GM18861 (cell line): ENCODE results near the gene STX18.
"Not testable (repeated sequence)": the region's sequence is repeated elsewhere in the genome, so short reads cannot be mapped to it uniquely, and the experiment has no call there.

Source experiments
- ATAC-seq: cut with Tn5 transposase; IDR thresholded peaks from one replicate; pipeline ENCODE4 v1.9.1; 2021; ENCODE audit not compliant: unreplicated experiment

STX18 gene

DNA sequence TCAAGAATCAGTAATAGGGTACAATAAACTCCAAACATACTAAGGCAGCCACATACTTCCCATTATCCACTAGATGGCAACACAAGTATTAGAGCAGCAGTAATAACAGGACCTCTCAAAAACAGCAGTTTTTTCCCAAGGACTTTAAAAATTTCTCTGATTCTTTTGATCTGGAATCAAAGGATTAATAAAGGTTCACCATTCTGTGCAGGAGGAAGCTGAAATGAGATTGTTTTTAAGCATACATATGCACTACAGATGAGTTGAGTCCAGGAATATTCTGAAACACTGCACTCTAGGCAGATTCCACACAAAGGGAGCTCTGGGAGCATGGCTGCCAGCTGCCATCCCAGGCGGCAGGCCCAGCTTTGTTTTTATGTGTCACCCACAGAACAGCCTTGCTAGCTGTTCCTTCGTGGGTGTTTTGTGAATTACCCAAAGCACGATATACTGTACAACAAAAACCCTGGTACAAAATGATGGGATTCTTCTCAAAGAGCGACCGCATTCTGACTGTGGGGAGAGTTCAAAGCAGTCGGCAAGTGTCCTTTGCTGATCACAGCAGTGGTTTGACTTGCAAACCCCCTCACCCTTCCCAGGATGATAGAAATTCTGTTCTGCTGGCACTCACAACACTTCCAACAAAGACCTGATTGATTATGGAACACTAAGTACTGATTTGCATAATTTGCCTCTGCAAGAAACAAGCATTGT lies 61.0 kb downstream of the STX18 start:
- no peak for ATAC-seq

DNA sequence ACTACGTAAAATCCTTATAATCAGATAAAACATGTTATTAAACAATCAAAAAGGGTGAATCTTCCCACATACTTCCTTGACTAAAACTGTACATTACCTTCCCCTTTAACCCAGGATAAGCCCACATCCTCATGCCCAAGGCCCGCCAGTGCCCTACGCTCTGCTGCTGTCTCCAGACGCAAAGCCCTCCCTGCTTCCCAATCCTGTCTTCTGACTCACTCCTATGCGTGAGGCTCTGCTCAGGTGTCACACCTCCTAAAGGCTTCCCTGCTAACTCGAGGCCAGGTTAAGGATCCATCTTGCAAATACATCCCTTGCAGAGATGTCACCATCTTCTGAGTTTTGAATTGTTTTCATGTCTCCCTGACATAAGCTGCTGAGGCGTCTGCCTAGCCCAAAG lies 61.6 kb downstream of the STX18 start:
- ATAC-seq: no peak

DNA sequence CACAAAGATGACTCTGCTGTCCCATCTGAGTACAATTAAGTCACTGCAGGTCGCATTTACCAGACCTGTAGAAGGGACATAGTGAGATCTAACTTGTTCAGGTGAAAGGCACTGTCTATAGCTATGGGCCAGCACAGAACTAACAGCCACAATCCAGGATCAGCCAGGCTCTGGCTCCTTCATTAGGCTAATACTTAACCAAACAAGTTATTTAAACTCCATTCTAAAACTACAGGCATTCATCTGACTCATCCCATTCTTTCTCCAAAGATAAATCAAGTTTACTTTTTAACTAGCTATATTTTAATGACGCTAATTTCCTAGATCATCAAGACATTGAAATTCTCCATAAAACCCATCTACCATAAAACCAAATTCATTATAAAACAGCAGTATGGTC lies 62.5 kb downstream of the STX18 start:
- no peak for ATAC-seq

DNA sequence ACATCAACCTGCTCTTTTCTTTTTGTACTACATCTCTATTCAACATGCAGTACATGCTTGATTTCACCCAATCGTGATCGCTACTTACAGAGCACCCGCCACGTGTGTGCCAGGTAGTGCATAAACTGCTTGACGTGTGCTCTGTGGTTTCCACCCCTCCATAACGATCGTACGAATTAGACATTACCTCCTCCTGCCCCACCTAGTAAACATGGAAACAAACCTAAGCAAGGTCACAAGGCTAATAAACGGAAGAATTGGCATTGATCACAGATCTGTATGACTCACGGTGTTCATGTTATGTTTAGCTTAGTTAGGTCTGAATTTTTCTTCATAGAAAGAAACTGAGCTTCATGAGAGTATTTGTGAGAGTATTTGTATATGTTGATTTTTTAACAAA lies 64.1 kb downstream of the STX18 start:
- no peak for ATAC-seq

DNA sequence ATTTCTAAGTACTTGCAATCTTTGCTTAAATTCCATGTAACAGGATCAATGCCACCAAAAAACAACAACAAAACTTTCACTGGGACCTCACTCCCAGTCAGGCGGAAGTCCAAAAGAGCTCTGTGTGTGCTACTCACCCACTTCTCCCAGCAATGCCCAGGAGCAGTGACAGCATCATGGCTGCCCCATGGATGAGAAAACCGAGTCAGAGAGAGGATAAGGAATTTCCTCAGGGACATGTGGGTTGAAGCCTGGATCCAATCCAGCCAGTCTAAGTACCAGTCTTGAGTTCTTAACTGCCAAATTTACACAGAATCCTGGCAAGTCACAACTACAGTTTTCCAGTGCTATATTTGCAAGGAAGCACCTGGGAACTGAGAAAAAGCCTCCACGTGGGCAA lies 64.5 kb downstream of the STX18 start:
- no peak for ATAC-seq

DNA sequence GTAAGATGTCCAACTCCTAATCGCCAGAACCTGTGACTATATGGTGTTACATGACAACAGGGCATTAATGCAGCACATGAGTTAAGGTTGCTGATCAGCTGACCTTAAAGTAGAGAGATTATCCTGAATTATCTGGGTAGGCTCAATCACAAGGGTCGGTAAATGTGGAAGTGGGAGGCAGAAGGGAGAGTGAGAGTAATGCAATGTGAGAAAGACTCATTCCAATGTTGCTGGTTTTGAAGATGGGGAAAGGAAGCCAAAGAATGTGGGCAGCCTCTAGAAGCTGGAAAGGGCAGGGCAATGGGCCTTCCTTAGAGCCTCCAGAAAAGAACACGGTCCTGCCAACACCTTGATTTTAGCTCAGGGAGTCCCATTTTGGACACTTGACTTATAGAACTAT lies 67.4 kb downstream of the STX18 start:
- no peak for ATAC-seq

DNA sequence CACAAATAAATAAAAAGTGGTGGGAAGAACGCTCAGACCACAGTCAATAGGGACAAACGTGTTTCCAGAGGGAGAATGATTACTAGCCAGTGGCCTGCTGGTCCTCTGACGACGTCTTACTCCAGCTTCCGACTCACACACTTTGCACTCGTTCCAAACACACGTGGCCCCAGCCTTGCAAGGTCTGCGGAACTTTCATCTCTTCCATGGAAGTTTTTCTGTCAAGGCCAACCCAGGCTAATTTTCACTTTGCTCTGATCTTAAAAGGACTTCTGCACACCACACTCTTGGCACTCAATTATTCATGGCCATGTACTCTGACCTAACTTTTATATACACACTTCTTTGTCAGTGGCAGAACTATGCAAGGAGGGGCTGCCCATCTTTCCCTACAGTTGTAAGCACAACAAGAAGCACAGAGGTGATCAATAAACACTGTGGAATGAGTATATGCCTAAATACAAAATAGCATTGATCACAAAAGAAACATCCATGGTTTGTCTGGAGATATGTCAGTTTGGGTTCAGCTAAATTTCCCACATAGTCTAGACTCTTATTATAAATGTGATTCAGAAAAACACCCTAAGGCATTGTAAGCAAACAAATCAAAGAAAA lies 69.4 kb downstream of the STX18 start:
- ATAC-seq: no peak

DNA sequence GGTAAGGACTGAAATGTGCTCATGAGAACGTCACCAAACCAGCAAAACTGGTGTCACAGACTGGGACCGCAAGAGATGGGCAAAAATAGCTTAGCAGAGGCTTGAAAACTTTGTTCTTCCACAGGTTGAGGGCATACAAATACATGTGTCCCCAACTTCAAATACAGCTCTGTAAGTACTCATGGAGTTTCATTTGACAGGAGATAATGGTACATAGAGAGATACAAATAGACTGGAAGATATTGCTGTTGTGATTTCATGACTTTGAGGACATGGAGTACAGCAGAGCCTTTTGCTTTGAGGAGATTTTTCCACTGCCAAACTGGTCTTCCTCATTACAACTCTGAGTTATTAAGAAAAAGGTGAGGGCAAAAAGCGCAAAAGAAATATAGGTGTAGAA lies 70.7 kb downstream of the STX18 start:
- ATAC-seq: no peak

DNA sequence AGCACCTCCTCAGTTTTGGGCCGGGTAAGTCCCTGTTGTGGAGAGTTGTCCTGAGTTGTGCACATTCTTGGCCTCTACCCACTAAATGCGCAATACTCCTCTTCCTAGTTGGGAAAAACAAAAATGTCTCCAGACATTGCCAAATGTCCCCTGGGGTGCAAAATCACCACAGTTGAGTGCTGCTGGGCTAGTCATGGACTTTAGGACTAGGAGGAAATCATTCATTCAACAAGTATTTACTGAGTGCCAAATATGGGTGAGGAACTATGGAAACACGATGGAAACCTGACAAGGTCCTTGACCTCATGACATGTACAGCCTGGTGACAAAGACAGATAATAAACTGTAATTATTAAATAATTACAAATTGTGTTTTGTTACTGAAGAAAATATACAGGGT lies 71.6 kb downstream of the STX18 start:
- no peak for ATAC-seq

DNA sequence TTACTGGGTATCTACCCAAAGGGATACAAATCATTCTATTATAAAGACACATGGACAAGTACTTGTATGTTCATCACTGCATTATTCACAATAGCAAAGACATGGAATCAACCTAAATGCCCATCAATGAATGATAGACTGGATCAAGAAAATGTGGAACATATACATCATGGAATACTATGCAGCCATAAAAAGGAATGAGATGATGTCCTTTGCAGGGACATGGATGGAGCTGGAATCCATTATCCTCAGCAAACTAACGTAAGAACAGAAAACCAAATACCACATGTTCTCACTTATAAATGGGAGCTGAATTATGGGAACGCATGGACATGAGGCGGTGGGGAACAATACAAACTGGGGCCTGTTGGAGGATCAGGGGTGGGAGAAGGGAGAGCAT lies 76.6 kb downstream of the STX18 start:
- ATAC-seq: not testable (repeated sequence)

DNA sequence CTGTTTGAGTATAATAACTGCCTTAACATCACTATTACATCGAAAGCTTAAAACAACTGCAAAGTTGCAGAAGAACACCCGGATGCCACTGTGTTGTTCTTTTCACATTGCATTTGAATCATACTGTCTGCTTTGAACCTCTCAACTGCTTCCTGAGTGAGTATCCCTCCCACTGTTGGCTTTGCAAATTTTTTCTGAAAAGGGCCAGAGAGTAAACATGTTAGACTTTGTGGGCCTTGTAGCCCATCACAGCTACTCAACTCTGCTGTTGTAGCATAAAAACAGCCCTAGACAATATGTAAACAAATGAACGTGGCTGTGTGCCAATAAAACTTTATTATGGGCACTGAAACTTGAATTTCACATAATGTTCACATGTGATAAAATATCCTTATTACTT lies 78.9 kb downstream of the STX18 start:
- ATAC-seq: no peak

DNA sequence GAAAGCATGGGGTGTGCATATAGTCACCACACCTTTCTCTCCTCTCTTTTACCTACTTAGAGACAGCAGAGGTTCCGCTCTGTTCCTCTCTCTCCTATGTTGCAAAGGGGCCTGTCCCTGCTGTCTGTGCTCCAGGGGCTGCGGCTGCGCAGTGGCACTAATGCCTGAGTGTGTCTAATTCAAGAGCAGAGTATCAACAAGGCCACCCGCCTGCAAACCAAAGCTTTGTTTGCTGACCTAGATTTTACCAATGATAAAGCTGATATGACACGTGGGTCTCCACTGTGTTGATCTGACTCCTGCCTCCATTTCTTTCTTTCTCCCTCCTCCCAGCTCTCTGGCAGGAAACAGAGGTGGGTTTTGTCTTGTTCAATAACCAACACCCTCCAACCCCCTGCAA lies 80.0 kb downstream of the STX18 start:
- no peak for ATAC-seq

DNA sequence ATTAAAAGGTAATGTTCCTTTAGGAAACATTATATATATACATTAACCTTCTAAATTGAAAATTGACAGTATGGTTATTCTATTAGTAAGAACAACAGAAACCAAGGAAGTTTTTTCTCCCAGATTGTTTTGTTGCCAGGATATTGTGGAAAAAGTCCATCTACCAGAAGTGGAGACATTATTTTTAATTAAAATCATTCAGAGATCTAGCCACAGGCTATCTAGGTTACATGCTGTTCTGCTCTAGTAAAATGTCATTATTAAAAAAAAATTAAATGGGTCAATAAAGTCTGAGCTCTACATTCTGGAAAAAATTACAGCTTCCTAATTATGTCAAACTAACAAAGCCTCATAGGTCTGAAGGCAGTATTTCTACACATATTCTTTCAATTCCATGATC lies 80.7 kb downstream of the STX18 start:
- ATAC-seq: no peak

DNA sequence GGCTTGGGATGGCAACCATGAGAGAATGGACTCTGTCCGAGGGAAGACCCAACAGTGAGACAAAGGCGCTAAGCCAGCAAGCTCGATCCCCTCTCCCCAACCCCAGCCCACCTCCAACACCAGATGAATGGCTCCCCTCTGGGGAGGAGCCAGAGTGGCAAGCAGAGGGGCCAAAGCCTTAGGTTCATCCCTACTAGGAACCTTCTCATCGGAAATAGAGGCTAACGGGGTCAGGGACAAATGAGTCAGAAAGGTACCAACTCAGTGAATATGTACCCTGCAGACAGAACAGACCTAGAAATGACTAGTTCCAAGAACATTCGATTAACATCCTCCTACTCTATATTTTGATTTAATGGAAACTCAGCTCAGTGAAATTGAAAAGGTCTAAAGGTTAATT lies 81.1 kb downstream of the STX18 start:
- no peak for ATAC-seq

DNA sequence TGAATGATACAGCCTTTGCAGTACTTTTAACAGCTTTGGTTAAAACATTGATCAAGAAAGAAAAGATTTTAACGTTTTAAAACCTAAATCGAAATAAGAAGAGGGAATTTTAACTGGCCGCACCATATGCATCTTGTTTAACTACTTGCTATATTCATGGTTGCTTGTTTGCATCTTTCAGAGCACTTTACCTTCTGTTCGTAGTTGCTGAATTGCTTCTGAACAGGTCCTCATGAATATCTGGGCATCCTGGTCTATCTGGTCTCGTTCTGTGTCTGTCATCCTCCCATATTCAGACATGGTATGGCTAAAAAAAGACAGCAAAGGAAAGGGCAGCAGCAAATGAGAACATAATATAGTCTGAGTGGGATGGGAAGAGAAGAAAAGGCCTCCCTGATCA lies 82.7 kb downstream of the STX18 start:
- no peak for ATAC-seq

DNA sequence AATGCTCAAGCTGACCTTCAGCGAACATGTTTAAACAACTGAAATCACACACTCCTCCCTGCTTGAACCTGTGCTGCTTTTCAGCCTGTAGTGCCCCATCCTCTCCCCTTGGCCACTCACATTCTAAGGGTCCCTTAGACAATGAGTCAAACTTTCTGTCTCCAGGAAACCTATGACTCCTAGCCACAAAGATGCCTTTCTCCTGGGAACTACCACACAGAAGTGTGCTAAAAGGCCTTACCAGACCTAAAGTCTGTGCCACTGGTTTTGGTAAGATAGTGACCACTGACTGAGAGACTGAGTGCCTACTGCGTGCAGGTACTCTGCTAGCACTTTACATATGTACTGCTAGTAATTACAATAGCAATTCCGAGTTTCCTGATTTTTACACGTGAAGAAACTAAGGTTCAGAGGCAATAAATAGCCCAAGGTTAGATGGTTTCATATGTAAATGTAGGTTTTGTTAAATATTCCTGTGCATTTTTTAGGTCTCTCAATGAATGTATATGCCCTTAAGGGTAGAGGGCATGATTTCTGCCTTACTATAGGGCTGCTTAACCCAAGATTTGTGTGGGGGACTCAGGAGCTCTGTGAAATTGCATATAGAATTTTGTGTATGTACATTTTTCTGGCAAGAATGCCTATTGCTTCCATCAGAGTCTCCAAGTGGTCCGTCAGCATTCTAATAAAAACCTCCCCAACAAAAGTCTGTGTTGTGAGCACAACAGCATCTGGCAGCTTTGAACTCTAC lies 83.9 kb downstream of the STX18 start:
- no peak for ATAC-seq

DNA sequence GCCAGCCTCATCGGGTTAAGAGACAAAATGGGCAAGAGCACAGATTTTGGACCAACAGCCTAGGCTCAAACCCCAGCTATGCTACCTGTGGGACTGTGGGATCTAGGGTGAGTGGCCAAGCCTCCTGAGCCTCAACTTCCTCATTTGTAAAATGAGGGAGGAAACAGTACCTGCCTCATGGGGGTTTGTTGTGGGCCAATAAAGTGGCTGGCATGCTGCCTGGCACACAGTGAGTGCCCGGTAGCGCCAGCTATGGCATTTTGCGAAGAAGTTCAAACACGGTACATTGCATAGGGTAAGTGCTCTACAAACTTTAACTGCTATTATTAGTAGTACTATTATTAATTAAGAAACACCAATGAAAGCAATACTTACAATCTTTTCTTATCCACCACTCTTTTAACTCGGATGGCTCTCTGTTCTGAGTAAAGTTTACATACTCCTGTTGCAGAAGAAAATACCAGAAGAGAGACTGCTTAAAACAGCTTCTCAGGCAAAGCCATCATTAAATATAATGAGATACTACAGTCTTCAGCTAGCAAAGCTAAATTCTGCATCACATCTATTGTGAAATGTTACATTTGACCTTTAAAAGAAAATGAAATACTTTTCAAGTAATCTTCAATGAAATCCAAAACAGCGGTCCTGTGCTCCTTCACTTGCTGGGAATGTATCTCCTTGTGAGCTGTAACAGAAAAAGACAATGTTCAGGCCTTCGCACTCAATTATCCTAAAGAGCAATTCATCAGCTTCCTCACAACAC lies 84.9 kb downstream of the STX18 start:
- no peak for ATAC-seq

DNA sequence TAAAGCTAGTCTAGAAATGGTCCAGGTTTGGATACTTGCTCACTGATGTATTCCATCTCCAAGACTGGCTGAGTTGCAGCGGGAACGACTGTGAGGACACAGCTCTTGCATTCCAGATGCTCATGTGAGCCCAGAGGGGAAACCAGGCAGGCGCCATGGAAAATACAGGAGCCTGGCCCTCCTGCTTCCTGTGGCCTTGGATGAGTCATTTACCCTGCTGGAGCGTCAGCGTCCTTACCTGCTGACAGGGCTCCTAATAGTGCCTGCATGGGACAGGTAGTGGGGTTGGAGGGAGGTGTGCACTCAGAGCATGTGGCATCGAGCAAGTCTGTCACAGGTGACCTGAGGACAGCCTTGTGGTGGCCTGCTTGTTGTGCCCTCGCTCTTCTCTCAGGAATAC lies 85.5 kb downstream of the STX18 start:
- ATAC-seq: no peak

DNA sequence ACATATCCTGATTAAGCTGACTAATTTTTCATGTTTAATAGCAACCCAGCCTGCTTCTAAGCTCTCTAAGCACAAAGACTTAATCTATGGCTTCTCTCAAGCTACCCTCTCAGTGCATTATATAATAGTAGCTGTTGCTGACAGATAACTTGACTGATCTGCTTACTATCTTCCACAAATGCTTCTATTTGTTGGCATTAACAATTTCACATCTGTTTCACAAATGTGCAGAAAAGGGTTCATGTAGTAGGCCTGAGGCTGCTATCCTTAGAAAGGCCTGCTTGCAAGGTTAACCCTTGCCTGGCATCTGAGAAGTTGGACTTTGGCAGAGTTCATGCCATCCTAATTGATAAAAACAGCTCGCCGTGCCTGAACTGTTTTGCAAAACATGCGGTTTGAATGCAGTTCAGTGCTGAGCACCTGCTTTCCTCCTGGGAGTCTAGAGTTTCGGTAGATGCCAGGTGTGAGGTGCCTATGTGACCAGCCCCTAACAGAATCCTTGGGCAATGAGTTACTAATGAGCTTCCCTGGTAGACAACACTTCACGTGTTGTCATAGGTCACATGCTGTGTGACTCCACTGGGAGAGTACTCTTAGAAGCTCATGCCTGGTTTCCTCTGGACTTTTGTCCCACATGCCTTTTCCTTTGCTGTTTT lies 86.5 kb downstream of the STX18 start:
- peak; percentile 89 for ATAC-seq

DNA sequence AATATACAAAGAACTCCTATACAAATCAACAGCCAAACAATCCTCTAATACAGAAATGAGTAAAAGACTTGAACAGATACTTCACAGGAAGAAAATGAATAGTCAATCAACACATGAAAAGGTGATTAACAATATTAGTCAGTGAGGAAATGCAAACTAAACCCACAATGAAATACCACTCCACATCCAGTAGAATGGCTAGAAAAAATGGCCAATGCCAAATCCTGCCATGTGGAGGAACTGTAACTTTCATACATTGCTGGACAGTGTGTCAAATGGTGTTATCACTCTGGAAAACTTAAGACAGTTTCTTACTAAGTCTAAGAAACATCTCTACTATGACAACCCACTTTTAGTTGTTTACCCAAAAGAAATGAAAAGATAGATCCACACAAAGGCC lies 95.4 kb downstream of the STX18 start:
- ATAC-seq: no peak

DNA sequence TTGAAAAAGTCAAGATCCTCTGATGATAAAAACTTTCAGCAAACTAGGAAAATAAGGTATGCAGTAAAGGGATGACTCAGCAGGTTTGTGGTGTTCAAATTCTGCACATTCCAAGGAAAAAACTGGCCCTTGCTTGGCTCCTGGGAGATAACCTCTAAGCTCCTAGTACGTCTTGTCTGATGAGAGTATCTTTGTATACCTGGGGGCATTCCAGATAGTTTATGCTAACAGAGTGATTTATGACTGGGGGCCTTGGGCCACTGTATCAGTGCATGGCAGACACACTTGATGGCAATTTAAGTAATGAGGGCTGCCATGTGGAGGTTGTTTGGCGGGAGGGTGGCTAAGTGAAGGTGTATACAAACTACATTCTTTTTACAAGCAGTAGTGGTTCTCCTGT lies 98.0 kb downstream of the STX18 start:
- ATAC-seq: no peak
